Esophagus squamous epithelium (tissue), 4 donors: ENCODE measurements around the gene TMEM167A.

ENCODE experiments used
- POLR2A ChIP-seq, 4 donors: fragments of 450-650 bp; IDR thresholded peaks; one replicate each; pipeline ENCODE4 v1.6.1; 2017; ENCODE audit warnings: antibody characterized with exemption in 4 of 4, mild to moderate bottlenecking in 4 of 4, moderate library complexity in 3 of 4
- TF ChIP-seq, protein P1 (sequence below), 6 experiments: fragments of 450-650 bp in 4 of 6; fragments of 200-600 bp in 2 of 6; sonication (generic) in 2 of 6; IDR thresholded peaks; one replicate each; pipeline ENCODE4 v1.5.1; 2016 to 2019; ENCODE audit warnings: antibody characterized with exemption in 6 of 6, mild to moderate bottlenecking in 4 of 6, moderate library complexity in 4 of 6

GRCh38 chr5:83102364-83102980 is 25.3 kb upstream of the TMEM167A start:
- TF ChIP-seq, protein P1, sequence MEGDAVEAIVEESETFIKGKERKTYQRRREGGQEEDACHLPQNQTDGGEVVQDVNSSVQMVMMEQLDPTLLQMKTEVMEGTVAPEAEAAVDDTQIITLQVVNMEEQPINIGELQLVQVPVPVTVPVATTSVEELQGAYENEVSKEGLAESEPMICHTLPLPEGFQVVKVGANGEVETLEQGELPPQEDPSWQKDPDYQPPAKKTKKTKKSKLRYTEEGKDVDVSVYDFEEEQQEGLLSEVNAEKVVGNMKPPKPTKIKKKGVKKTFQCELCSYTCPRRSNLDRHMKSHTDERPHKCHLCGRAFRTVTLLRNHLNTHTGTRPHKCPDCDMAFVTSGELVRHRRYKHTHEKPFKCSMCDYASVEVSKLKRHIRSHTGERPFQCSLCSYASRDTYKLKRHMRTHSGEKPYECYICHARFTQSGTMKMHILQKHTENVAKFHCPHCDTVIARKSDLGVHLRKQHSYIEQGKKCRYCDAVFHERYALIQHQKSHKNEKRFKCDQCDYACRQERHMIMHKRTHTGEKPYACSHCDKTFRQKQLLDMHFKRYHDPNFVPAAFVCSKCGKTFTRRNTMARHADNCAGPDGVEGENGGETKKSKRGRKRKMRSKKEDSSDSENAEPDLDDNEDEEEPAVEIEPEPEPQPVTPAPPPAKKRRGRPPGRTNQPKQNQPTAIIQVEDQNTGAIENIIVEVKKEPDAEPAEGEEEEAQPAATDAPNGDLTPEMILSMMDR (IDR thresholded peaks at IDR 0.05), result no peak
- TF ChIP-seq POLR2A (IDR thresholded peaks at IDR 0.05), result no peak
